HL-60 (cell line): ENCODE data around the gene RELL1.

ENCODE experiments used
- DNase-seq, 2 experiments: peaks; one replicate each; pipeline ENCODE4 v3.0.0-alpha.2; 2010 to 2020; ENCODE audit warnings: low read depth in 1 of 2, low spot score in 1 of 2
- H3K27ac ChIP-seq: fragments of 250-450 bp; sonication (Bioruptor Pico); replicated peaks from 2 replicates; pipeline ENCODE4 v1.5.1; 2020; ENCODE audit warnings: mild to moderate bottlenecking, moderate library complexity
- H3K27me3 ChIP-seq: fragments of 250-450 bp; sonication (Bioruptor Pico); 2 replicates; pipeline ENCODE4 v1.5.1; 2021; ENCODE audit warnings: mild to moderate bottlenecking, moderate library complexity; ENCODE audit not compliant: insufficient read depth, poor library complexity, severe bottlenecking
- H3K4me3 ChIP-seq: replicated peaks from 2 replicates; pipeline ENCODE4 v1.5.1; 2011; ENCODE audit warnings: mild to moderate bottlenecking, control low read depth, low read length; ENCODE audit not compliant: insufficient read depth
- GABPA ChIP-seq: IDR thresholded peaks from 2 replicates; pipeline ENCODE4 v1.6.1; 2012; ENCODE audit warnings: low read depth
- POLR2AphosphoS5 ChIP-seq: IDR thresholded peaks from 2 replicates; pipeline ENCODE4 v1.6.1; 2012; ENCODE audit warnings: low read depth
- REST ChIP-seq: IDR thresholded peaks from 2 replicates; pipeline ENCODE4 v1.6.1; 2012; ENCODE audit warnings: low read depth; ENCODE audit not compliant: insufficient replicate concordance
- SPI1 ChIP-seq: IDR thresholded peaks from 2 replicates; pipeline ENCODE4 v1.6.1; 2012; ENCODE audit warnings: low read depth, mild to moderate bottlenecking, borderline replicate concordance
- TF ChIP-seq, protein P1 (sequence below): IDR thresholded peaks from one replicate; pipeline ENCODE4 v1.5.1; 2011; ENCODE audit warnings: low read length, control low read depth, inconsistent platforms; ENCODE audit not compliant: insufficient read depth

Gene RELL1

GRCh38 chr4:37710491-37710890, 24.3 kb upstream of the RELL1 start:
- H3K27me3 ChIP-seq, result no peaks in the 10 kb centered on the region
- no peak overlapping the region for H3K27ac ChIP-seq
- TF ChIP-seq, protein P1, sequence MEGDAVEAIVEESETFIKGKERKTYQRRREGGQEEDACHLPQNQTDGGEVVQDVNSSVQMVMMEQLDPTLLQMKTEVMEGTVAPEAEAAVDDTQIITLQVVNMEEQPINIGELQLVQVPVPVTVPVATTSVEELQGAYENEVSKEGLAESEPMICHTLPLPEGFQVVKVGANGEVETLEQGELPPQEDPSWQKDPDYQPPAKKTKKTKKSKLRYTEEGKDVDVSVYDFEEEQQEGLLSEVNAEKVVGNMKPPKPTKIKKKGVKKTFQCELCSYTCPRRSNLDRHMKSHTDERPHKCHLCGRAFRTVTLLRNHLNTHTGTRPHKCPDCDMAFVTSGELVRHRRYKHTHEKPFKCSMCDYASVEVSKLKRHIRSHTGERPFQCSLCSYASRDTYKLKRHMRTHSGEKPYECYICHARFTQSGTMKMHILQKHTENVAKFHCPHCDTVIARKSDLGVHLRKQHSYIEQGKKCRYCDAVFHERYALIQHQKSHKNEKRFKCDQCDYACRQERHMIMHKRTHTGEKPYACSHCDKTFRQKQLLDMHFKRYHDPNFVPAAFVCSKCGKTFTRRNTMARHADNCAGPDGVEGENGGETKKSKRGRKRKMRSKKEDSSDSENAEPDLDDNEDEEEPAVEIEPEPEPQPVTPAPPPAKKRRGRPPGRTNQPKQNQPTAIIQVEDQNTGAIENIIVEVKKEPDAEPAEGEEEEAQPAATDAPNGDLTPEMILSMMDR, result no peak
- TF ChIP-seq GABPA (no peak), POLR2AphosphoS5 (no peak), SPI1 (no peak), REST (no peak)
- no peak for DNase-seq
- no peak overlapping the region for H3K4me3 ChIP-seq

GRCh38 chr4:37706032-37706431, 19.9 kb upstream of the RELL1 start:
- Histone ChIP-seq H3K27ac (no peak overlapping the region), H3K4me3 (no peak overlapping the region), H3K27me3 (no peaks in the 10 kb centered on the region)
- no peak for DNase-seq
- no peak for TF ChIP-seq REST
- no peak for TF ChIP-seq SPI1

GRCh38 chr4:37705571-37705970, 19.4 kb upstream of the RELL1 start:
- no peak for DNase-seq
- H3K4me3 ChIP-seq, result no peak overlapping the region
- TF ChIP-seq SPI1, result no peak
- H3K27me3 ChIP-seq, result no peaks in the 10 kb centered on the region
- no peak overlapping the region for H3K27ac ChIP-seq

DNA sequence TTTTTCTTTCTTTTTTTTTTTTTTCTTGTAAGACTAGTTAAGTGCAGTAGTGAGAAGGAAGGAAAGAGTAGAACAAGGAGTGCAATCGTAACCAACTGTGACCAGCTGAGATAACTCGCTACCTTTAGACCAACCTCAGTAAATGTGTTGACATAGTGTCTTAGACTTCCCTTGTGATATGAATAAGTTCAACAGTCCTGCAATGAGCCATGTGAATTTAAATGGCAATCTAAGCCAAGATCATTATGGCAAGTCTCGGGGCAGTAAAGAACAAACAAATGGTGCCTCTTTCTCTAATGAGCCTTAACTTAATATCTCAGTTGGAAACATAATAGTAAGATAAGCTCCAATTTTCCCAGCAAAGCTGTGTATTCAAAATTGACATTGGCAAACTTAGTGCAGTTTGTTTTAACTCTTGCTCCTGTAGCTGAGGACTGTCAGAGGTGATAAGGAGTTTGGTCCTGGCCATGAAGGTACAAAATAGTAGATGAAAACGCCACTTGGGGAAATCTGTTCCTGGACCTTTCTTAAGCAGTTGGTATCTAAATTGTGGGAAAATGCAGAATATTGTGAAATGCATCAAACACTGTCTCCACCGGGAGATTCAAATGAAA, 13.8 kb upstream of the RELL1 start:
- no peak for DNase-seq
- Histone ChIP-seq H3K27me3 (no peaks in the 10 kb centered on the region), H3K27ac (no peak overlapping the region), H3K4me3 (no peak overlapping the region)
- no peak for TF ChIP-seq SPI1
- TF ChIP-seq GABPA, result no peak
- TF ChIP-seq POLR2AphosphoS5, result no peak
- TF ChIP-seq, protein P1, result no peak
- TF ChIP-seq REST, result no peak
